Stimulated activated CD4-positive, alpha-beta T cell treated with anti-CD3 and anti-CD28 coated beads, TNF-alpha, amount 100 ng/mL, for 1 hour (primary cell): ENCODE measurements around the gene SLC30A2.
"Not testable (repeated sequence)": the region's sequence is repeated elsewhere in the genome, so short reads cannot be mapped to it uniquely, and the experiment has no call there.

Source experiments
- DNase-seq, 3 donors: peaks; one replicate each; pipeline ENCODE4 v3.0.0-alpha.2; 2020; ENCODE audit warnings: low read depth in 3 of 3, low spot score in 1 of 3

Gene SLC30A2, protein sequence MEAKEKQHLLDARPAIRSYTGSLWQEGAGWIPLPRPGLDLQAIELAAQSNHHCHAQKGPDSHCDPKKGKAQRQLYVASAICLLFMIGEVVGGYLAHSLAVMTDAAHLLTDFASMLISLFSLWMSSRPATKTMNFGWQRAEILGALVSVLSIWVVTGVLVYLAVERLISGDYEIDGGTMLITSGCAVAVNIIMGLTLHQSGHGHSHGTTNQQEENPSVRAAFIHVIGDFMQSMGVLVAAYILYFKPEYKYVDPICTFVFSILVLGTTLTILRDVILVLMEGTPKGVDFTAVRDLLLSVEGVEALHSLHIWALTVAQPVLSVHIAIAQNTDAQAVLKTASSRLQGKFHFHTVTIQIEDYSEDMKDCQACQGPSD

DNA sequence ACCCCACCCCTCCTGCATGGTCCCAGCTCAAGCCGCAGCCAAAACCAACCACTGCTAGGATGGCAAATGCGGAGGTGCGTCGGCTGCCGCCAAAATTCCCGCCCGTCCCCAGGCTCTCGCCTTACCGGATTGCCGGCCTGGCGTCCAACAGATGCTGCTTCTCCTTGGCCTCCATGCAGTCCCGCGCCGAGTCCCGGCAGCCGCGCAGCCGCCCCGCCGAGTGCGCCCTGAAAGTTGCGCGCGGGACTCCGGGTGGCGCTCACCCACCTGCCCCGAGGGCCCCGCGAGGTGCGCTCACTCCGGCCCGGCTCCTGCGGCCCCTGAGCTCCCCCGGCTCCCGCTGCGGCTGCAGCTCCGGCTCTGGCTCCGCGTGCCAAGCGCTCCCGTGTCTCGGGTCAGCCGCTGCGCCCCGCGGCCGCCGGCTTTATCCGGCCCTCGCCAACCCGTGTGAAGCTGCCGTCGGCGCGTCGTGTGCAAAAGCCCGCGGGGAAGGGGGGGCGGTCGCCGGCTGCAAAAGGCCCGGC, at the start of gene SLC30A2:
SLC30A2 (minus strand) TSS at position 397 of the 524 bp plus-strand sequence; CDS start at position 175, 222 bp downstream.
- DNase-seq = no peak

DNA sequence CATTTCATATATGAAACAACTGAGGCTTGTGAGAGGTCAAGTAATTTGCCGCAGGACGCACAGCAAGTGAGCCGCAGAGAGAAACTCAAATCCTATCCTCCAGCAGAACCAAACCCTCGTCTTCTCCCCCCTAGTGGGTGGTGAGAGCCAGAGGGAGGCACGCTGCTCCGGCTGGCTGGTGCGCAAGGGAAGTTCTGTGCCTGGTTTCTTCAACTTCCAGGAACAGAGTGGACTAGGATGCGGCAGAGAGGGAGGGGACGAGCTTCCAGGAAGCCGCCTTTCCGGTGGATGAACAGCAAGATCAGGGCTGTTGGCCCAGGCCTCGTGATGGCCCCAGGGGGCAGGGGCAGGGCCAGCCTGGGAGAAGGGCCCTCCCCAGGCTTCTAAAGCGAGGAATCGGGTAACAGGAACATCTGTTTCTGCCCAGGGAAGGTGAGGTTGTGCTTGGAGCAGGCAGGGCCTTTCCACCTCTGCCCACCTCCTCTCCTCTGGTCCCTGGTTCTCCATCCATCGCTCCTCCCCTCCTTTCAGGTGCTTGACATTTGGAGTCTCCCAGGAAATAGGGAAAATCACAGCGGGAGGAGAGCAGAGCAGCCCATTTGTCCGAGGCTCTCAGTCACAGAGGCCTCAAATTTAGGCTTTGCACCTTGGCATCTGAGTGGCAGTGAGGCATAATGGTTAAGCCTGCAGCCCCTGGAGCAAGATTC, 48.9 kb upstream of the SLC30A2 start:
- DNase-seq = no peak

DNA sequence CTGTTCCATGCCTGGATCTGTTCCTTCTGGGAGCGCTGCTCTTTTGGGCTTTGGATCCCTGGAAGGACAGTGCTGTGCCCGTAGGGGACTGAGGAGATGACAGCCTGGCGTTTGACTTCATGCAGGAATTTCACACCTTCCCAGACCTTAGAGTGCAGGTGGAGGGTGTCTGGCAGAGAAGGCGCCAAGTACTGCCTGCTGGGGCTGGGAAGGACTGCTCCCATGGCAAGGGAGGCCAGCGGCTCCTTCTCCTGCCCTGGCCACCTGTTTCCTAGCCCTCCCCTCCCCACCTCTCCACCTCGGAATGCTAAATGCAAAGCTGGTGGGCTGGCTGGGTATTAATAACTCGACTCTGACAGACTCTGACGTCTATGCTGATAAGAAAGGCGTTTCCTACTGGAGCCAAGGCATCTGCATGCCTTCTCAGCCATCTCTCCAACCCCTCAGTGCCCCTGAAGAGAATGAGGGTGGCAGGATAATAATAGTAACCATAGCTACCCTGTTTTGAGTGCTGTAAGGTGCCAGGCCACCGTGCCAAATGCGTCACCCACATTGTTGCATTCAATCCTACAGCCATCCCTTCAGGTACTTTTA, 48.3 kb upstream of the SLC30A2 start:
- DNase-seq = no peak

DNA sequence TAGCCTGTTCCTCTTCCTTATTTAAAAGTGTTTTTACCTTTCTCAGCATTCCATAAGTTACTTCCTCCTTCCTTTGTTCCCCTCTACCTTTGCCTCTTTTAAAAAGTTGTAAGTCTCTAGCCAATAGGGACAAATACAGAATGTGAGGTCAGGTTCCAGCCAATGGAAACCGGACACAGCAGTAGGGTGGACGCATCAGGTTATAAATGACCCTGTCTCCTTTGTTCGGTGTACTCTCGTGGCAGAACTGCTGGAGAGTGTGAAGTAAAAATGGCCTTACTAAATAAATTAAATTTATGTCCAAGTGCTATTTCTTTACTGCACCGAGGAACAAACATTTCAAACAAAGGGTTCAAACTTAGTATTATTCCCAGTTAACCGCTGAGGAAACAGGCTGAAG, 47.7 kb upstream of the SLC30A2 start:
- not testable (repeated sequence) for DNase-seq

DNA sequence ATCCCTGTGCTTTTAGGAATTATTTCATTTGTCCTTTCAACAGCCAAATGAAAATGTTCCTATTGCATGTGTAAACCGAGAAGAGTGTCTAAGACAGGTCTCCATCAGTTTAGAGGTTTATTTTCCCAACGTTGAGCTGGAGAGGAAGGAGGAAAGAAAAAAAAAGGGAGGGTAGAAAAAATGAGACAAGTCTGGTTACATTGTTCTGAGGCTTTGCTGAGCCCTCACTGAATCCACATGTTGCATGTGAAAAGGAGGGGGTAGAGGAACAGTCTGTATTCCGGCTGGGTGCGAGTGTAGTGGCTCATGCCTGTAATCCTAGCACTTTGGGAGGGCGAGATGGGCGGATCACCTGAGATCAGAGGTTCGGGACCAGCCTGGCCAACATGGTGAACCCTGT, 46.5 kb upstream of the SLC30A2 start:
- DNase-seq = no peak

DNA sequence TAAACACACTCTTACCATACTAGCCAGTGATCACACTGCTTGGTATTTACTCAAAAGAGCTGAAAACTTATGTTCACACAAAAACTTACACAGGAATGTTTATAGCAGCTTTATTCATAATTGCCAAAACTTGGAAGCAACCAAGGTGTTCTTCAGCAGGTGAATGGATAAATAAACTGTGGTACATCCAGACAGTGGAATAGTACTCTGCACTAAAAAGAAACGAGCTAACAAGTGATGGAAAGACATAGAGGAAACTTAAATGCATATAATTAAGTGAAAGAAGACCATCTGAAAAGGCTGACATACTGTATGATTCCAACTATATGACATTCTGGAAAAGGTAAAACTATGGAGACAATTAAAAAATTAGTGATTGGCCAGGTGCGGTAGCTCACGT, 45.0 kb upstream of the SLC30A2 start:
- no peak for DNase-seq

DNA sequence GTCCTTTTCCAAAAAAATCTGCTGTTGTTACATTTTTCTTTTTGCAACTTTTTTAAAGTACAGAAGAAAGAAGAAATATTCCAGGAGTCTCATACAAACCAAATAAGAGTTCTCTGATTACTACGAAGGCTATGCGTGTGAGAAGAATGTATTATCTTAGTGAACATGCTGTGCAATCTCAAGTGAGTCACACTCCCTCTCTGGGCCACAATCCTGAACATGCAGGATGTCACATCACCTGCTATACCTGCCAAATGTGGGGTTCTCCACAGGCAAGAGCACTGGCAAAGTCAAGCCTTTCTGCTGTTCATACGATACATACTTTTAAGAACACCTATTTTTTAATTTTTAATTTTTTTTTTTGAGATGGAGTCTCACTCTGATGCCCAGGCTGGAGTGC, 43.2 kb upstream of the SLC30A2 start:
- DNase-seq = no peak

DNA sequence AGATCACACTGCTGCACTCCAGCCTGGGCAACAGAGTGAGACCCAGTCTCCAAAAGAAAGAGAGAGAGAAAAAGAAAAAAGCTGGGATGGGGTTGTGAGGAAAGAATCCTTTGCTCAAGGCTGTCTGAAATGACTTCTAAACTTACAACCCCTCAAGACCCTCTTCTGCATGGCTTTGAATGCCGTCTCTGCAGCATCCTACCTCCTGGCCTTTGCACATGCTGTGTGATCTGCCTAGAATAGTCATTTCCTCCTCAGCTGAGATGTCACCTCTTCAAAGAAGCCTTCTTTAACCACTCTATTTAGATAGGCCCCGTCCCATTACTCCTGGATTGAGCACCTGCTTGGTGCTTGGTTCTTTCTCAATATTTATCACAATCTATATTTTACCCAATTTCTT, 38.9 kb upstream of the SLC30A2 start:
- DNase-seq = no peak

DNA sequence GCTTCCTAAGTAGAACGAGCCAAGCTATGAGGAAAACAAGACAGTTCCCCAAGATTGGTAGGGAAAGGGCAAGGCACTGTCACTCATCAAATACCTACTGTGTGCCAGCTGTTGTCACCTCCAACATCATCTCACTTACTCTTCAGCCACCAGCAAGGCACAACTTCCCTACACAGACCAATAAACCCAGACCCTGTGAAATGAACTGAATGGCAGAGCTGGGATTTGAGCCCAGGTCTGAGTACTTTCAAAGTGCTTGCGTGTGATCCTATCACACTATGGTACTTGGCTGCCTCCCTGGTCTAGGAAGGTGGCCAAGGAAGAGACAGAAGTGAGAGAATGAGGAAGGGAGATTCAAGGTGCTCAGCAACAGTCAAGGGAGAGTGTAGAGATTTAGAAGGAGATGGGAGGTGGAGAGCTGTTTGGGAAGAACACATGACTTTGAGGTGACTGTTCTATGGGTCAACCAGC, 38.2 kb upstream of the SLC30A2 start:
- no peak for DNase-seq

DNA sequence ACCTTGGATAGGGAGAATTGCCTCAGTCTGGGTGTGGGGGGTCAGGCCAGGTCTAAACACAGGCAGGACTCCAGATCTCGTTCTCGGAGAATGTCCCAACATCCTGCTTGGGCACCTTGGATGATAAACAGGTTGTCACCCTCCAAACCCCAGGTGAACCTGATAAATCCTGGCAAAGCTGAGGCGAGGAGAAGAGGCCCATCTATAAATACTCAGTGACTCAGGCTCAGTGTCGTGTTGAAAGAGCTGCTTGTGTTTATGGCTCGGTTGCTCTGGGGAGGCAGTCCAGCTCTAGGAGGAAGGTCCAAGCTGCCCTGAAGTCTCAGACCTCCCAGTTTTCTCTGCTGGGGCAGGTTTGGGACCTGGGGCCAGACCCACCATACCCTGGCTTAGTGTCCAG, 37.3 kb upstream of the SLC30A2 start:
- no peak for DNase-seq

DNA sequence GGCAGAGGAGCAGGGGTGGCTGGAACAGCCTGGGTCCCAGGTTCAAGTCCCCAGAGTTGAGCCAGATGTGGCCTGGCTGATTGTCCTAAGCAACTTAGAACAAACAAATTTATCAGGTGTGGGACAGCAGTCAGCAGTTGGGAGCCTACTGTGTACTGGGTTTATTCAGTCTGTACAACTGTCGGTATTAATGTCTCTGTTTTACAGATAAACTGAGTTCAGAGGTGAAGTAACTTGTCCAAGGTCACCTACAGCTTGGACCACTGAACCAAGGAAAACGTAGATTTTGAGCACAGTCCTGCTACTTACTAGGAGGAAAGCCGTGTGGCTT, 36.1 kb upstream of the SLC30A2 start:
- no peak for DNase-seq

DNA sequence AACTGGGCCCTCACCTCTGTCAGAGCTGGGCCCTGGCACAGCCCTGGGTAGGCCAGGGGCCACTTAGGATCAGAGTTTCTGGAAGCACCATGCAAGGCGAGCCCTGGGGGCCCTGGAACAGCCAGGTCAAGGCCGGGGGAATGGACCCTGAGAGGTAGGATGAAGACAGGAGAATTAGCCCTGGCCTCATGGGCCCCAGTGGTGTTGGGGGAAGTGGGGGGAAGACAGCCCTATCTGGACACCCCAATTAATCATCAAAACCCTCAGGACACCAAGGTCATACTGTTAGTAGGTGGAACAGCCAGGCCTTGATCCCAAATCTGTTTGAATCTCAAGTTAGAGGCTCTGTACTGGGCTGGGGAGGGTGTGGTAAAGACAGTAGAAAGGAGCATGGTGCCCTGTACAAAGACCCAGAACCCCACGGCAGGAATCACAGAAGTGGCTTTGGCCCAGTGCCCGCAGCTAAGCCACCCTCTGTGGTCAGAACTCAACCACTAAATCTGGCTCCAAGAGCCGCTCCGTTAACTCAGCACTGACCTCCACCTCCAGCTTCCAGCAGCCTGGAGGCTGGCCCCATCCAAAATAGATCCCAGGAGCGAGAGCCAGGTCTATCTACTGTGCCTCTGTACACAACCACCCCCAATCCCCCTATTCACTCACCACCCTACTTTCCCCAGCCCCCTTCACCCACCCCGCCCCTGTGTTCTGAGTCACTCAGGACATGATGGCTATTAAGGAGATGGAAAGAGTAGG, 35.5 kb upstream of the SLC30A2 start:
- DNase-seq = no peak

DNA sequence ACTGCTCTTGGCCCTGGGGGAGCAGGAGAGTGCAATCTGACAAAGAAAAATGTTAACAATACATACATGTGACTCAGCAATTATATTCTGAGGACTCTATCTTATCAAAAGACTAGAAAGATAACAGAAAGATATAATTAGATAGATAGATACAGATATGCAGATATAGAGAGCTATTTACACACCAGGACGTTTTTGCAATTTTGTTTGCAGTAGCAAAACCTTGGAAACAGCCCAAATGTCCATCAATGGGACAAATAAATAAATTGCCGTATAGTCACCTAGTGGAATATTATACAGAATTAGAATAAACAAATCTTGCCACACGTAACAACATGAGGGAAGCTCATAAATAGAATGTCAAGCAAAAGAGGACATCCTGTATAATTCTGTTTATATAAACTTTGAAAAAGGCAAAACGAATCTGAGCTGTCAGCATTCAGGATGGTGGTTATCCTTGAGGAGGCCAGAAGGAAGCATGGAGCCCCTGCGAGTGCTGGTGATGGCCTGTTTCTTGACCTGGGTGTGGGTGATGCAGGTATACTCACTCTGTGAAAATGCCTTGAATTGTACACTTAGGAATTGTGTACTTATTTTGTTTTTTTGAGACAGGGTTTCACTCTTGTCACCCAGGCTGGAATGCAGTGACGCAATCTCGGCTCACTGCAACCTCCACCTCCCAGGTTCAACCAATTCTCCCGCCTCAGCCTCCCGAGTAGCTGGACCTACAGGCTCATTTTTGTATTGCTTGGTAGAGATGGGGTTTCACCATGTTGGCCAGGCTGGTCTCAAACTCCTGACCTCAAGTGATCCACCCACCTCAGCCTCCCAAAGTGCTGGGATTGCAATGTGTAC, 34.3 kb upstream of the SLC30A2 start:
- no peak for DNase-seq

DNA sequence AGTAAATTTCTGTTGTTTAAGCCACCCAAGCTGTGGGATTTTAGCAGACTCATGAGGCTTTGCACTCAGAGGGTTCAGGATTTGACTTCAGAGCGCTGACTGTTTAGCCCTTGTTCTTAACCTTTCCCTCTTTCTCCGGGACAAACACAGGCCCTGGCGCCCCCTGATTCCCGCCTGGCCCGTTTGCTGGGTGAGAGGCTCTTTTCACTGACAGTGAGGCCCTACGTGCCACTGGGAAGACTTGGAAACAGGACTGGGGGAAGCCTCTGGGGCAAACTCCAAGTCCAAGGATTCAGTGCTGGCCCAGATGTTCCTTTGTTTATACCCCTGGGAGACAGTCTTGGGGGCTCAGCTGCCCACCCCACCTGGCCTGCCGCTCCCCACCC, 33.3 kb upstream of the SLC30A2 start:
- DNase-seq = no peak

DNA sequence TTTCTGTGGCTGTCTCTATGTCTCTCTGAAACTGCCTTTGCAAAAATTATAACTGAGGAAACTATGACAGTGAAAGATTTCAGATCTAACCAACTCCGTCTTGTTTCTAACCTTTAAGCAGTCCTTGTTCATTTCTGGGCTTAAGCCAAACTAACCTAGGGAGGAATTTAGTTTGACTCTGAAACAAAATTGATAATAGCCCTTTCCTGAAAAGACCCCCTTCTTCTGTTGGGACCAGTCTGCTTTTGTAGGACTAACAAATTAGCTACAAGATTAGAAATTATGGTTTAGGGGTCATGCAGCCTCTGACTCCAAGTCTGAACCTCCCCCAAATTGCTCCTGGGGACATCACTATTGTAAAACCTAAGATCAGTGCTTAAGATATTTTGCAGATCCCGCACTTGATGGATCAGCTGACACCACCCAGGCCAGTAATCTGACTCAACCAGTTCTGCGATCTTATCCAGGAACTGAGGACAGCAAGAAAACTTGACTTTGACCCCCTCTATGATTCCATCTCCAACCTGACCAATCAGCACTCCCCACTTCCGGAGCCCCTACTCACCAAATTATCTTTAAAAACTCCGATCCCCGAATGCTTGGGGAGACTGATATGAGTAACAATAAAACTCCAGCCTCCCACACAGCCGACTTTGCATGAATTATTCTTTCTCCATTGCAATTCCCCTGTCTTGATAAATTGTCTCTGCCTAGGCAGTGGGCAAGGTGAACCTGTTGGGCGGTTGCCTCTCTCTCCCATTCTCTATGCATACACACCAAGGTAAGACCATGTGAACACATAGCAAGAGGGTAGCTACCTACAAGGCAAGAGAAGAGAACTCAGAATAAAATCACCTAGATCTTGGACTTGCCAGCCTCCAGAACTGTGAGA, 32.6 kb upstream of the SLC30A2 start:
- DNase-seq = no peak

DNA sequence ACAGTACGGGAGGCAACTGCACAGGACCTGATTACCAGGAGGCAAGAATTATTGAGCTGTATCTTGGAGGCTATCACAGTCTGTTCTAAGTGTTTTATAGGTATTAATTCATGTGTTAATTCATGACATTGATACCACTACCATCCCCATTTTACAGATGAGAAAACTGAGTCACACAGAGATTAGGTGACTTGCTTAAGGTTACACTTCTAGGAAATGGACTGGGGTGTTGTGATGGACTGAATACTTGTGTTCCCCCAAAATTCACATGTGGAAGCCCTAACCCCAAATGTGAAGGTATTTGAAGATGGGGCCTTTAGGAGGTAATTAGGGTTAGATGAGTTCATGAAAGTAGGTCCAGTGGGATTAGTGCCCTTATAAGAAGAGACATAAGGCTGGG, 31.6 kb upstream of the SLC30A2 start:
- DNase-seq = no peak

DNA sequence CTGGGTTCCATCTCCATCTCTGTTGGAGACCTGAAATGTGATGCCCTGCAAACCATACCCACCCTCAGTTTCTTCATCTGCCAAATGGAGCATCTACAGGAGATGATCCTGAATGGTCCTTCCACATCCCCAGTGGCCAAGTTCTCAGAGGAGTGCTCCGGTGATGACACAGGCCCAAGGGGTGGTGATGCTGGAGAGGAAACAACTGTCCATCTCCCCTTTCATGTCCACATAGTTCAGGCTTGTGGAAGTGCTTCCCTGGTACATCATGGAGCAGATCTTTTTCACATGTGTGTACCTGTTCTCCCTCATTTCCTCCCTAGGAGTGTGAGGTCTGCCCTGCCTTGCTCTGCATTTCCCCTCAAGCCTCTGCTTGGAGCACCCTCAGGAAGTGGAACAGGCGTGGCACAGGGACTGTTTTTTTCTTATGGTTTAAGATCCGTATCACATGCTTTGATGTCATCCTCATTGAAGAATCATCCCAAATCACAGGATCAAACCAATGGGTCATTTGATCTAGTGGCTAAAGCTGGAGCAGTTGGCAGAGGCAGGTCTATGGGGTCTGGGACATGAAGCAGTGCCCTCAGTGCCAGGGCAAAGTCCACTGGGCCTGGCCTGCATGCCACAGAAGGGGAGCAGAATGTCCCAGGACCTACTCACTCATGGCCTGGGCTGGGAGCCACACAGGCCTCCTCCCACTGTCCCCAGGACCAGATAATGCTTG, 29.7 kb upstream of the SLC30A2 start:
- DNase-seq = no peak

DNA sequence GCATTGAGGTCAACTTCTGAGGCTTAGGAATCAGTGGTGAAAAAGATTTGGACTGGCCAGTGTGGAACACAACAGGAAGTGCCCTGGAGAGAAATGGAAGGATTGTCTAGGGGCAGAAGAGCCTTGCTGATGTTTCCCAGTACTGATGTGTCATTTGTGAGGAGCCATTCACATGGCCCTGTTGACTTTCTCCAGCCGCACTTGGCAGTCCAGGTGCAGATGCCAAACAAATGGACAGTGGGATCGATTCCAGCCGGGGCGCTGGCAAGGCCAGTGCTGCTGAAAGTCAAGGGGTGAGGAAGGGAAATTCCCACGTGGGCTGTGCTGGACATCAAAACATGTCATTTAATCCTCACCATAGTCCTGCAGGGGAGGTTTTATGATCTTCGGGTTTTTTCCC, 26.4 kb upstream of the SLC30A2 start:
- no peak for DNase-seq

DNA sequence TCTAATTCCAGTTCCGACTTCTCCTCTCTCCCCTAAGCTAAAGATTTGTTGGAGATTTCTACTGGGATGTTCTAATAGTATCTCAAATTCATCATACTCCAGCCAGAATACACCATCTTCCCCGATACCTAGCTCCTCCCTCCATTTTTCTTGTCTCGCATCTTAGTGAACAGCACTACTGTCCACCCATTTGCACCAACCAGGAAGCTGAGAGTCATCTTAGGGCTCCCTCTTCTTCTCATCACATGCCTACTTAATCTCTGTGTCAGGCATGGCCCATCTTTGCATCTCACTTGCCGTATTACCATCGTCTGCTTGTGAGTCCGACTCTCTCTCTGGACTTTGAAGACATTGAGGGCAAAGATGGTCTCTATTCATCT, 25.0 kb upstream of the SLC30A2 start:
- DNase-seq = no peak
